Glutamatergic neuron (in vitro differentiated cells): Measurements from ENCODE around the gene APBA3. TPM values are rescaled to one million over a fixed set of nuclear protein-coding genes. Genes with fewer than 3 reads are reported as not detected.
A peak's percentile ranks its signal among the peaks of the same experiment; 100 is the strongest.

Experiments used
- DNase-seq: peaks from one replicate; pipeline ENCODE4 v3.0.0; 2022
- H3K27ac Mint-ChIP-seq: one replicate; pipeline ENCODE4 v1.8.0; 2020; ENCODE audit warnings: mild to moderate bottlenecking, mixed read lengths, inconsistent platforms; ENCODE audit not compliant: unreplicated experiment
- H3K27me3 Mint-ChIP-seq: one replicate; pipeline ENCODE4 v1.8.0; 2020; ENCODE audit warnings: mild to moderate bottlenecking, moderate library complexity, mixed read lengths, inconsistent platforms; ENCODE audit not compliant: unreplicated experiment
- H3K36me3 Mint-ChIP-seq: one replicate; pipeline ENCODE4 v1.8.0; 2020; ENCODE audit warnings: mild to moderate bottlenecking, mixed read lengths, inconsistent platforms; ENCODE audit not compliant: unreplicated experiment
- H3K4me1 Mint-ChIP-seq: one replicate; pipeline ENCODE4 v1.8.0; 2020; ENCODE audit warnings: mild to moderate bottlenecking, low read depth, mixed read lengths, inconsistent platforms; ENCODE audit not compliant: unreplicated experiment
- H3K4me3 Mint-ChIP-seq: one replicate; pipeline ENCODE4 v1.8.0; 2020; ENCODE audit warnings: mild to moderate bottlenecking, mixed read lengths, inconsistent platforms; ENCODE audit not compliant: unreplicated experiment
- H3K9me3 Mint-ChIP-seq: one replicate; pipeline ENCODE4 v1.8.0; 2020; ENCODE audit warnings: mild to moderate bottlenecking, moderate library complexity, mixed read lengths, inconsistent platforms; ENCODE audit not compliant: unreplicated experiment
- total RNA-seq: library from RNA; stranded (reverse); fragmentation: NEBNext Ultra II Directional; extraction: Animal tissue kit (Norgen Biotek cat#: 25700); gene quantifications from one replicate; pipeline ENCODE4 v1.2.1, GENCODE V29; 2021; ENCODE audit not compliant: unreplicated experiment
- TF ChIP-seq, protein P1 (sequence below): fragments of 200-600 bp; sonication (generic); IDR thresholded peaks from one replicate; pipeline ENCODE4 v1.5.0; 2021; ENCODE audit not compliant: partially characterized antibody, unreplicated experiment

APBA3 gene
- total RNA-seq, 1 donor from 2014 or later = 23.3 TPM

DNA sequence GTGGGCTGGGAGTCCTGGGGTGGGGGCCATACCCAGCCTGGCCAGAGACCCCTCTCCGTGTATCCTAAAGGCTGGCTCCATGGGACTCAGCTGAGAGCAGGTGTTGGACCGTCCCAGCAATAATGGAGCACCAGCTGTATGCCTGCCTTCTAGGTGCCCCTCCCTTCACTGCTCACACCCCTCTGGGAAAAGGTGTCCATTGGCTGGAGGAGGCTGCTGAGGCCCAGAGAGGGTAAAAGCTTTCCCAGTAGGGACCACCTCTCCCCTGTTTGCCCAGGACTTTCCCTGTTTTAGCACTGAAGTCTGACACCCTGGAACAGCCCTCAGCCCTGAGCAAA, 13.9 kb upstream of the APBA3 start:
- TF ChIP-seq, protein P1, sequence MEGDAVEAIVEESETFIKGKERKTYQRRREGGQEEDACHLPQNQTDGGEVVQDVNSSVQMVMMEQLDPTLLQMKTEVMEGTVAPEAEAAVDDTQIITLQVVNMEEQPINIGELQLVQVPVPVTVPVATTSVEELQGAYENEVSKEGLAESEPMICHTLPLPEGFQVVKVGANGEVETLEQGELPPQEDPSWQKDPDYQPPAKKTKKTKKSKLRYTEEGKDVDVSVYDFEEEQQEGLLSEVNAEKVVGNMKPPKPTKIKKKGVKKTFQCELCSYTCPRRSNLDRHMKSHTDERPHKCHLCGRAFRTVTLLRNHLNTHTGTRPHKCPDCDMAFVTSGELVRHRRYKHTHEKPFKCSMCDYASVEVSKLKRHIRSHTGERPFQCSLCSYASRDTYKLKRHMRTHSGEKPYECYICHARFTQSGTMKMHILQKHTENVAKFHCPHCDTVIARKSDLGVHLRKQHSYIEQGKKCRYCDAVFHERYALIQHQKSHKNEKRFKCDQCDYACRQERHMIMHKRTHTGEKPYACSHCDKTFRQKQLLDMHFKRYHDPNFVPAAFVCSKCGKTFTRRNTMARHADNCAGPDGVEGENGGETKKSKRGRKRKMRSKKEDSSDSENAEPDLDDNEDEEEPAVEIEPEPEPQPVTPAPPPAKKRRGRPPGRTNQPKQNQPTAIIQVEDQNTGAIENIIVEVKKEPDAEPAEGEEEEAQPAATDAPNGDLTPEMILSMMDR = no peak
- Mint-ChIP-seq H3K27ac (no peak overlapping the region), H3K4me1 (no peaks in the 10 kb centered on the region), H3K36me3 (no peaks in the 10 kb centered on the region), H3K4me3 (no peak overlapping the region), H3K27me3 (peaks cover 10% of the 10 kb centered on the region), H3K9me3 (peaks cover 4% of the 10 kb centered on the region)
- DNase-seq = no peak

DNA sequence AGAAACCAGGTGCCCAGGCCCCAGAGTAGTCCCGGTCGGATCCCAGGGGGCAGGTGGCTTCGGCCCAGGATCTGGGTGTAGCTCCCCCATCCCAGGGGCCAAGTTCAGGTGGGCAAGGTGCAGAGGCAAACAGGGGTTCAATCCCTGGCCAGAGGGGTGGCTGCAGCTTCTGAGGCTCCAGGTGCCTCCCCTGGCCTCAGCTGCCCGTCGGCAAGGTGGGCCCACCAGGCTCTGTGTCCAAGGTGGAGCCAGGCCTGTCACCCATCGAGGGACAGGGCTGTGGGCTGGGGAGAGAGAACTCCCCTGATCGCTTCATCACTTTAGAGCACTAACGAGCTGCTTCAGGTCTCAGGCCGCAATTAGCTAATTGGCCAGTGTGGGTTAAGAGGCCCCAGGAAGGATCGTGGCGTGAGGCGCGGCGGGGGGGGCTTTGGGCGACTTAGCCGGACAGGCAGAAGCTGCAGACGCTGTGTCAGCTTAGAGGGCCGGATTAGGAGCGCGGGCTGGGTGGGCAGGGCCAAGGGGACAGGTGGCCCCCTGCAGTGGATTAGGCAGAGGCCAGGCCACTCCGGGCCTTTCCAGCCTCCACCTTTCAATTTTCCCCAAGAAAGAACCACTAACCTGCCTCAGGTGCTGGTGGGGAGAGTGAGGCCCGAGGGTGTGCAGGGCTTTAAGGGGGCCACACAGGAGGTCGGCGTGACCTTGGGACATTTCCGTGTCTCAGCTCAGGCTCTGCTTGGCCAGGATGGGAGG, 13.3 kb upstream of the APBA3 start:
- Mint-ChIP-seq H3K27me3 (peaks cover 10% of the 10 kb centered on the region), H3K27ac (peak overlapping the region; percentile 48), H3K36me3 (no peaks in the 10 kb centered on the region), H3K9me3 (peaks cover 4% of the 10 kb centered on the region), H3K4me1 (no peaks in the 10 kb centered on the region), H3K4me3 (no peak overlapping the region)
- peak; percentile 47 for DNase-seq
- TF ChIP-seq, protein P1 = no peak

DNA sequence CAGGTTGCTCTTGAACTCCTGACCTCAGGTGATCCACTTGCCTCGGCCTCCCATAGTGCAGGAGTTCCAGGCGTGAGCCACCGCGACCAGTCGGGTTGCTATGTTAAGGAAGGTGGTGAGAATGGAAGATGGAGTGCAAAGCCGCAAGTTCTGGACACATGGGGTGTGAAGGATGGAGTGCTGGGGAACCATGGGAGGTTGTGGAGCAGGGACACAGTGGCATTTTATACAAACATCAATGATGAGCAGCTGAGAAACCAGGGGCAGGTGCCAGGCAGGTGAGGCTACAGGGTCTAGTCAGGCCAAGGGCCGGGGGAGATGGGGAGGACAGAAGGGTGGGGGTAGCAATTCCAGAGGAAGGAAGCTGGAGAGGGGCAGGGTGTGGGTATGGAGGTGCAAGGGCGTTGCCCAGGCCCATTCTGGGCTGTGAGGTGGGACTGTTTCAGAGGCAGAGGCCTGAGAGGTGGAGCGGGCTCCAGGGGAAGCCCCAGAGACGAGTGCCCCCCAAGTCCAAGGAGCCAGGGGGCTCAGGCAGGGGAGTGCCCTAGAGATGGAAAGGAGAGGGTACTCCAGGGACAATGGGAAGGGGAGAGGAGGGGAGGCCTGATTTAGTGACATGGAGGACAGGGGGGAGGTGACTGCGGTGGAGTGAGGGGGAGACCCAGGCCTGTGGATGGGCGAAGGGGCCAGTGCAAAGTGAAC, 12.5 kb upstream of the APBA3 start:
- H3K27me3 Mint-ChIP-seq = peaks cover 10% of the 10 kb centered on the region
- H3K9me3 Mint-ChIP-seq = peaks cover 4% of the 10 kb centered on the region
- no peak overlapping the region for H3K27ac Mint-ChIP-seq
- H3K4me3 Mint-ChIP-seq = no peak overlapping the region
- DNase-seq = no peak
- H3K36me3 Mint-ChIP-seq = no peaks in the 10 kb centered on the region
- TF ChIP-seq, protein P1 = no peak
- H3K4me1 Mint-ChIP-seq = no peaks in the 10 kb centered on the region

DNA sequence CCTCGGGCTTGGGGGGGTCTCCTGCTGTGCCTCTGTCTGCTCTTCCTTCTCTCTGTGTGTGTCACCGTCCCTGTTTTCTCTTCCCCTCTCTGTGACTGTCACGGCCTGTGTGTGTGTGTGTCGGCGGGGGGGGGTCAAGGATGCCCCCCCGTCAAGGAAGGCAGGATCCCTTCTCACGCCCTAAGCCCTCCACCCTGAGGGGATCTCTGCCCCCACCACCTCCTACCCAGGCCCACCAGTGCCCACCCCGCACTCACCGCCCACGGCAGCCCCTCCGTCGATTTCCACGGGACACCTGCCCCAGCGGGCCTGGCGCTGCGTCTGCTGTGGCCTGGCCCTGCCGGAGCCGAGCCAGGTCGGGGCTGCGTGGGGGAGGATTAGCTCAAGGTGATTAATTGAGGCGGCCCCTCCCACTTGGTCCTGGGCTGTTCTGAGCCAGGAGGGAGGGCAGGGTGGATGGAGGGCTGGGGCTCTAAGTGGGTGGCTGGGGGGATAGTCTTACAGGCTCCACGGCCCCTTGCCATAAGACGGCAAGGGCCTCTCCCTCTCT, 10.5 kb upstream of the APBA3 start, which contains the start of gene RAX2:
TSS of gene RAX2 (minus strand) at position 323 of the 550 bp plus-strand sequence. CDS start 486 bp downstream, outside the sequence.
- no peaks in the 10 kb centered on the region for H3K4me1 Mint-ChIP-seq
- no peaks in the 10 kb centered on the region for H3K36me3 Mint-ChIP-seq
- peaks cover 9% of the 10 kb centered on the region for H3K27me3 Mint-ChIP-seq
- H3K27ac Mint-ChIP-seq = no peak within 1 kb of the TSS
- peaks cover 4% of the 10 kb centered on the region for H3K9me3 Mint-ChIP-seq
- no peak for DNase-seq
- H3K4me3 Mint-ChIP-seq = no peak within 1 kb of the TSS
- TF ChIP-seq, protein P1 = no peak
